Muscle of leg (tissue), 16 donors: Measurements from ENCODE around the gene COX4I1. TPM values are rescaled to one million over a fixed set of nuclear protein-coding genes. Genes with fewer than 3 reads are reported as not detected.

Source experiments
- DNase-seq: peaks from one replicate; pipeline ENCODE4 v3.0.0; 2013
- H3K27ac ChIP-seq: one replicate; pipeline ENCODE4 v1.5.1; 2013; ENCODE audit warnings: mild to moderate bottlenecking, low read length, control low read depth
- H3K27me3 ChIP-seq: one replicate; pipeline ENCODE4 v1.6.1; 2013; ENCODE audit warnings: low read length; ENCODE audit not compliant: control insufficient read depth, insufficient read depth
- H3K36me3 ChIP-seq: one replicate; pipeline ENCODE4 v1.6.1; 2013; ENCODE audit warnings: low read length; ENCODE audit not compliant: control insufficient read depth, insufficient read depth
- H3K4me1 ChIP-seq: one replicate; pipeline ENCODE4 v1.6.1; 2013; ENCODE audit warnings: low read length; ENCODE audit not compliant: control insufficient read depth, insufficient read depth
- H3K4me3 ChIP-seq: one replicate; pipeline ENCODE4 v1.5.1; 2013; ENCODE audit warnings: low read length, control low read depth
- H3K9me3 ChIP-seq: replicated peaks from 2 replicates; pipeline ENCODE4 v1.6.1; 2013; ENCODE audit warnings: low read depth, low read length; ENCODE audit not compliant: control insufficient read depth
- WGBS: methylation state at CpG from one replicate; pipeline ENCODE4 v1.1.5; 2013; ENCODE audit warnings: missing lambda C conversion rate; ENCODE audit not compliant: insufficient coverage; 5-methylcytosine and 5-hydroxymethylcytosine counted together
- long read RNA-seq, 11 donors: transcript quantifications; one replicate each; lab custom pipeline, GENCODE V29; 2026
- polyA plus RNA-seq, 8 donors: library from polyadenylated mRNA; unstranded; fragments of 120-200 nt; gene quantifications; one replicate each; pipeline versions ENCODE4 v1.2.1 to v1.2.3, GENCODE V29; 2013; ENCODE audit warnings: inconsistent platforms in 1 of 8, low replicate concordance in 1 of 8; ENCODE audit not compliant: insufficient read length in 8 of 8, insufficient read depth in 1 of 8
- total RNA-seq: library from RNA; stranded (reverse); fragments of 120-200 nt; gene quantifications from one replicate; pipeline ENCODE4 v1.2.4, GENCODE V29; 2013

The COX4I1 gene
- total RNA-seq (518 TPM), polyA plus RNA-seq (100 to 1,000 TPM; 440 to 555 (median 479) TPM)
- long read RNA-seq, donor 1, transcript COX4I1-217 (1 exons, 3,946 nt): minor isoform, 7 of 189 reads
- long read RNA-seq, donor 1, transcript COX4I1-201 (5 exons, 708 nt): major isoform, 150 of 189 reads
- long read RNA-seq, donor 1, partial matches to known transcripts: 25 of 189 reads
- long read RNA-seq, donor 1, other reads (novel, unspliced or antisense): 0 of 189 reads
- long read RNA-seq, donor 2, transcript COX4I1-201 (5 exons, 708 nt): major isoform, 30 of 33 reads
- long read RNA-seq, donor 2, partial matches to known transcripts: 0 of 33 reads
- long read RNA-seq, donor 2, other reads (novel, unspliced or antisense): 0 of 33 reads
- long read RNA-seq, donor 3, transcript COX4I1-217 (1 exons, 3,946 nt): minor isoform, 12 of 320 reads
- long read RNA-seq, donor 3, transcript COX4I1-201 (5 exons, 708 nt): major isoform, 268 of 320 reads
- long read RNA-seq, donor 3, transcript COX4I1-215 (3 exons, 2,271 nt): minor isoform, 6 of 320 reads
- long read RNA-seq, donor 3, partial matches to known transcripts: 25 of 320 reads
- long read RNA-seq, donor 3, other reads (novel, unspliced or antisense): 5 of 320 reads
- long read RNA-seq, donor 4, transcript COX4I1-201 (5 exons, 708 nt): major isoform, 238 of 286 reads
- long read RNA-seq, donor 4, transcript COX4I1-217 (1 exons, 3,946 nt): minor isoform, 11 of 286 reads
- long read RNA-seq, donor 4, partial matches to known transcripts: 27 of 286 reads
- long read RNA-seq, donor 4, other reads (novel, unspliced or antisense): 0 of 286 reads
- long read RNA-seq, donor 5, transcript COX4I1-217 (1 exons, 3,946 nt): minor isoform, 17 of 759 reads
- long read RNA-seq, donor 5, transcript COX4I1-215 (3 exons, 2,271 nt): minor isoform, 11 of 759 reads
- long read RNA-seq, donor 5, transcript COX4I1-201 (5 exons, 708 nt): major isoform, 620 of 759 reads
- long read RNA-seq, donor 5, partial matches to known transcripts: 75 of 759 reads
- long read RNA-seq, donor 5, other reads (novel, unspliced or antisense): 27 of 759 reads
- long read RNA-seq, donor 6, transcript COX4I1-215 (3 exons, 2,271 nt): minor isoform, 14 of 840 reads
- long read RNA-seq, donor 6, transcript COX4I1-202 (5 exons, 716 nt): minor isoform, 5 of 840 reads
- long read RNA-seq, donor 6, transcript COX4I1-201 (5 exons, 708 nt): major isoform, 671 of 840 reads
- long read RNA-seq, donor 6, transcript COX4I1-217 (1 exons, 3,946 nt): minor isoform, 20 of 840 reads
- long read RNA-seq, donor 6, partial matches to known transcripts: 106 of 840 reads
- long read RNA-seq, donor 6, other reads (novel, unspliced or antisense): 19 of 840 reads
- long read RNA-seq, donor 7, transcript COX4I1-201 (5 exons, 708 nt): major isoform, 427 of 524 reads
- long read RNA-seq, donor 7, transcript COX4I1-215 (3 exons, 2,271 nt): minor isoform, 11 of 524 reads
- long read RNA-seq, donor 7, transcript COX4I1-217 (1 exons, 3,946 nt): minor isoform, 23 of 524 reads
- long read RNA-seq, donor 7, partial matches to known transcripts: 59 of 524 reads
- long read RNA-seq, donor 7, other reads (novel, unspliced or antisense): 0 of 524 reads
- long read RNA-seq, donor 8, transcript COX4I1-201 (5 exons, 708 nt): major isoform, 277 of 375 reads
- long read RNA-seq, donor 8, transcript COX4I1-217 (1 exons, 3,946 nt): minor isoform, 38 of 375 reads
- long read RNA-seq, donor 8, transcript COX4I1-215 (3 exons, 2,271 nt): minor isoform, 6 of 375 reads
- long read RNA-seq, donor 8, partial matches to known transcripts: 46 of 375 reads
- long read RNA-seq, donor 8, other reads (novel, unspliced or antisense): 5 of 375 reads
- long read RNA-seq, donor 9, transcript COX4I1-201 (5 exons, 708 nt): major isoform, 288 of 359 reads
- long read RNA-seq, donor 9, transcript COX4I1-215 (3 exons, 2,271 nt): minor isoform, 7 of 359 reads
- long read RNA-seq, donor 9, transcript COX4I1-217 (1 exons, 3,946 nt): minor isoform, 16 of 359 reads
- long read RNA-seq, donor 9, partial matches to known transcripts: 43 of 359 reads
- long read RNA-seq, donor 9, other reads (novel, unspliced or antisense): 0 of 359 reads
- long read RNA-seq, donor 10, transcript COX4I1-201 (5 exons, 708 nt): major isoform, 372 of 492 reads
- long read RNA-seq, donor 10, transcript COX4I1-215 (3 exons, 2,271 nt): minor isoform, 8 of 492 reads
- long read RNA-seq, donor 10, transcript COX4I1-217 (1 exons, 3,946 nt): minor isoform, 39 of 492 reads
- long read RNA-seq, donor 10, partial matches to known transcripts: 54 of 492 reads
- long read RNA-seq, donor 10, other reads (novel, unspliced or antisense): 11 of 492 reads
- long read RNA-seq, donor 11, transcript COX4I1-217 (1 exons, 3,946 nt): minor isoform, 15 of 393 reads
- long read RNA-seq, donor 11, transcript COX4I1-201 (5 exons, 708 nt): major isoform, 334 of 393 reads
- long read RNA-seq, donor 11, partial matches to known transcripts: 30 of 393 reads
- long read RNA-seq, donor 11, other reads (novel, unspliced or antisense): 5 of 393 reads

GRCh38 chr16:85799497-85800320 lies at the start of gene COX4I1, which contains the start of gene EMC8:
Gene COX4I1 (plus strand): TSS chr16:85799695. CDS start chr16:85801206, 1,511 bp downstream.
Gene EMC8 (minus strand): TSS chr16:85799544. CDS start chr16:85799295, 249 bp downstream.
- Histone ChIP-seq H3K4me3 (peak within 1 kb of the TSS; percentile 93), H3K36me3 (peaks cover 46% of the 10 kb centered on the region), H3K4me1 (peaks cover 16% of the 10 kb centered on the region), H3K9me3 (no peaks in the 10 kb centered on the region), H3K27ac (peak within 1 kb of the TSS; percentile 79), H3K27me3 (no peaks in the 10 kb centered on the region)
- 0% methylated on average over 80 of the region's 87 CpGs for WGBS
- DNase-seq: peak; percentile 98

GRCh38 chr16:85749771-85750145 lies 49.7 kb upstream of the COX4I1 start:
- WGBS: 3% methylated on average over 4 of the region's 14 CpGs
- peaks cover 28% of the 10 kb centered on the region for H3K4me1 ChIP-seq

GRCh38 chr16:85750146-85750826 lies 49.2 kb upstream of the COX4I1 start:
- no peaks in the 10 kb centered on the region for H3K36me3 ChIP-seq
- peak; percentile 32 for DNase-seq
- H3K4me1 ChIP-seq: peaks cover 28% of the 10 kb centered on the region
- H3K27me3 ChIP-seq: peaks cover 56% of the 10 kb centered on the region
- WGBS: under 1% methylated on average over 51 of the region's 51 CpGs
- no peak overlapping the region for H3K27ac ChIP-seq
- peak overlapping the region; percentile 47 for H3K4me3 ChIP-seq
- H3K9me3 ChIP-seq: no peaks in the 10 kb centered on the region

More at GRCh38 chr16:85749771-85750145, 49.7 kb upstream of the COX4I1 start:
- Histone ChIP-seq H3K36me3 (no peaks in the 10 kb centered on the region), H3K27ac (no peak overlapping the region), H3K27me3 (peaks cover 56% of the 10 kb centered on the region), H3K4me3 (no peak overlapping the region), H3K9me3 (no peaks in the 10 kb centered on the region)
- DNase-seq: no peak

- DNase-seq: peak; percentile 33
- Histone ChIP-seq H3K4me3 (peak within 1 kb of the TSS; percentile 47), H3K27me3 (peaks cover 61% of the 10 kb centered on the region), H3K4me1 (peaks cover 28% of the 10 kb centered on the region), H3K27ac (no peak within 1 kb of the TSS), H3K36me3 (no peaks in the 10 kb centered on the region), H3K9me3 (no peaks in the 10 kb centered on the region)
- 2% methylated on average over 92 of the region's 96 CpGs for WGBS
Measured at GRCh38 chr16:85750827-85751697, 48.4 kb upstream of the COX4I1 start, which contains the start of gene C16orf74. Gene C16orf74 (minus strand): TSS chr16:85751096. CDS start chr16:85735217, 15,879 bp downstream.

- Histone ChIP-seq H3K27ac (no peak overlapping the region), H3K9me3 (no peaks in the 10 kb centered on the region), H3K27me3 (peaks cover 68% of the 10 kb centered on the region), H3K4me3 (no peak overlapping the region), H3K4me1 (peaks cover 28% of the 10 kb centered on the region), H3K36me3 (no peaks in the 10 kb centered on the region)
- DNase-seq: no peak
- WGBS: 28% methylated on average over 14 of the region's 15 CpGs
Measured at GRCh38 chr16:85751698-85752501, 47.6 kb upstream of the COX4I1 start.
